ENCODE measurements around the gene BCAT1. TPM values are rescaled to one million over a fixed set of nuclear protein-coding genes. Genes with fewer than 3 reads are reported as not detected.

BCAT1 gene
- total and polyA plus RNA-seq, 2 of the 8 experiments (the other 6 are each of a cell fraction or from before 2014, with no cell fraction given), result 19.7 to 263 TPM

GRCh38 chr12:24937553-24938244 lies 11.2 kb downstream of the BCAT1 start (continued):
- TF ChIP-seq RAD21 (IDR thresholded peaks at IDR 0.05 in 1 of 2, conservative IDR thresholded peaks at IDR 0.05 in 1 of 2; ENCODE audit: low read depth in 2 of 2, low read length in 2 of 2) (no peak), CTBP2 (IDR thresholded peaks at IDR 0.05; ENCODE audit: borderline replicate concordance, insufficient read depth, insufficient read length, low read length) (no peak), SP4 (IDR thresholded peaks at IDR 0.05; ENCODE audit: low read length) (no peak)

All from H1 (cell line).